A673 (cell line): Measurements from ENCODE around the gene ZNF775. TPM values are rescaled to one million over a fixed set of nuclear protein-coding genes. Genes with fewer than 3 reads are reported as not detected.

Source experiments
- BruUV-seq: library from RNA; stranded (reverse); fragments of 400-500 nt; replicated peaks from 2 replicates; lab custom pipeline; 2021; lab: Mats Ljungman, UMichigan
- CTCF ChIA-PET: fragments of 300-600 bp; sonication (Branson Sonifier 250); formaldehyde crosslinking; loops from one replicate; lab custom pipeline; 2022; ENCODE audit warnings: antibody characterized with exemption; lab: Charles Lee
- POLR2A ChIA-PET: fragments of 300-600 bp; sonication (Branson Sonifier 250); formaldehyde crosslinking; loops from one replicate; lab custom pipeline; 2022; ENCODE audit warnings: antibody characterized with exemption; ENCODE audit not compliant: low non-redundant PET; lab: Charles Lee
- DNase-seq: peaks from one replicate; pipeline ENCODE4 v3.0.0-alpha.2; 2015; ENCODE audit warnings: low spot score
- H3K27ac ChIP-seq: fragments of 200-600 bp; sonication (generic); 2 replicates; pipeline ENCODE4 v1.5.1; 2016; ENCODE audit warnings: mixed run types, low read depth, mild to moderate bottlenecking, mixed read lengths, antibody characterized with exemption, low read length; ENCODE audit not compliant: poor library complexity, severe bottlenecking
- H3K27me3 ChIP-seq: fragments of 200-600 bp; sonication (generic); replicated peaks from 2 replicates; pipeline ENCODE4 v1.6.1; 2017; ENCODE audit warnings: mixed run types, low read depth, mild to moderate bottlenecking, mixed read lengths, antibody characterized with exemption, low read length; ENCODE audit not compliant: insufficient read depth, poor library complexity
- H3K36me3 ChIP-seq: fragments of 200-600 bp; sonication (generic); 2 replicates; pipeline ENCODE4 v1.6.1; 2016; ENCODE audit warnings: mixed run types, mild to moderate bottlenecking, mixed read lengths, antibody characterized with exemption, low read length; ENCODE audit not compliant: insufficient read depth, poor library complexity, severe bottlenecking
- H3K4me1 ChIP-seq: fragments of 200-600 bp; sonication (generic); 2 replicates; pipeline ENCODE4 v1.6.1; 2017; ENCODE audit warnings: mixed run types, mild to moderate bottlenecking, mixed read lengths, antibody characterized with exemption, low read length; ENCODE audit not compliant: insufficient read depth, poor library complexity, severe bottlenecking
- H3K4me3 ChIP-seq: fragments of 200-600 bp; sonication (generic); 2 replicates; pipeline ENCODE4 v1.5.1; 2016; ENCODE audit warnings: low read depth, mixed run types, mild to moderate bottlenecking, mixed read lengths, low read length; ENCODE audit not compliant: poor library complexity, severe bottlenecking
- H3K9me3 ChIP-seq: fragments of 200-600 bp; sonication (generic); 2 replicates; pipeline ENCODE4 v1.6.1; 2016; ENCODE audit warnings: mixed run types, low read depth, mild to moderate bottlenecking, mixed read lengths, antibody characterized with exemption, low read length; ENCODE audit not compliant: poor library complexity, severe bottlenecking
- CTCF ChIP-seq: fragments of 300-800, 200-600 bp; sonication (generic); conservative IDR thresholded peaks from 2 replicates; pipeline ENCODE4 v1.5.1; 2017; ENCODE audit warnings: low read depth, mild to moderate bottlenecking, antibody characterized with exemption, low read length, moderate library complexity, mixed read lengths
- EZH2 ChIP-seq: fragments of 200-600 bp; sonication (generic); IDR thresholded peaks from 2 replicates; pipeline ENCODE4 v1.6.1; 2017; ENCODE audit warnings: borderline replicate concordance, low read depth, mild to moderate bottlenecking, mixed read lengths, antibody characterized with exemption, low read length; ENCODE audit not compliant: poor library complexity, severe bottlenecking
- intact Hi-C: fragments of 100-400 bp; cut with micrococcal nuclease; formaldehyde crosslinking; loops from one replicate; pipeline ENCODE4 v1.10.0; 2022; ENCODE audit not compliant: unreplicated experiment
- total RNA-seq: library from RNA; stranded (reverse); gene quantifications from 2 replicates; pipeline ENCODE4 v1.2.3, GENCODE V29; 2021

The ZNF775 gene
- total RNA-seq, 1 experiment from 2014 or later: 12.1 TPM

- Histone ChIP-seq H3K9me3 (no peaks in the 10 kb centered on the region), H3K27me3 (no peaks in the 10 kb centered on the region), H3K4me3 (no peak overlapping the region), H3K27ac (peak overlapping the region; percentile 29), H3K4me1 (peaks cover 5% of the 10 kb centered on the region), H3K36me3 (peaks cover 12% of the 10 kb centered on the region)
- TF ChIP-seq CTCF (no peak), EZH2 (no peak)
- no TSS peak for BruUV-seq
- intact Hi-C loops: no loop called here
- POLR2A ChIA-PET: no interaction called here
- DNase-seq: peak; percentile 17
- CTCF ChIA-PET: no interaction called here
Observed at GRCh38 chr7:150335108-150335773, 43.9 kb upstream of the ZNF775 start.

- H3K4me3 ChIP-seq: no peak overlapping the region
- no peaks in the 10 kb centered on the region for H3K27me3 ChIP-seq
- H3K4me1 ChIP-seq: peaks cover 5% of the 10 kb centered on the region
- TF ChIP-seq CTCF (no peak), EZH2 (no peak)
- peak overlapping the region; percentile 29 for H3K27ac ChIP-seq
- intact Hi-C loops: no loop called here
- no TSS peak for BruUV-seq
- POLR2A ChIA-PET: no interaction called here
- no peaks in the 10 kb centered on the region for H3K9me3 ChIP-seq
- CTCF ChIA-PET: no interaction called here
- DNase-seq: no peak
- peaks cover 12% of the 10 kb centered on the region for H3K36me3 ChIP-seq
Observed at GRCh38 chr7:150335774-150336112, 43.4 kb upstream of the ZNF775 start.

- Histone ChIP-seq H3K27me3 (no peaks in the 10 kb centered on the region), H3K4me3 (no peak overlapping the region), H3K27ac (no peak overlapping the region), H3K4me1 (peaks cover 5% of the 10 kb centered on the region), H3K9me3 (no peaks in the 10 kb centered on the region), H3K36me3 (peaks cover 12% of the 10 kb centered on the region)
- intact Hi-C loops: no loop called here
- CTCF ChIA-PET: no interaction called here
- BruUV-seq: no TSS peak
- no peak for TF ChIP-seq CTCF
- no peak for TF ChIP-seq EZH2
- POLR2A ChIA-PET: no interaction called here
- DNase-seq: no peak
Observed at GRCh38 chr7:150336746-150337145, 42.4 kb upstream of the ZNF775 start.
